Muscle of leg (tissue), 11 donors: Measurements from ENCODE around the gene POLE2. TPM values are rescaled to one million over a fixed set of nuclear protein-coding genes. Genes with fewer than 3 reads are reported as not detected.
"Not testable (repeated sequence)": the region's sequence is repeated elsewhere in the genome, so short reads cannot be mapped to it uniquely, and the experiment has no call there.

Experiments used
- DNase-seq: peaks from one replicate; pipeline ENCODE4 v3.0.0; 2013
- H3K27ac ChIP-seq: one replicate; pipeline ENCODE4 v1.5.1; 2013; ENCODE audit warnings: mild to moderate bottlenecking, low read length, control low read depth
- H3K27me3 ChIP-seq: one replicate; pipeline ENCODE4 v1.6.1; 2013; ENCODE audit warnings: low read length; ENCODE audit not compliant: control insufficient read depth, insufficient read depth
- H3K36me3 ChIP-seq: one replicate; pipeline ENCODE4 v1.6.1; 2013; ENCODE audit warnings: low read length; ENCODE audit not compliant: control insufficient read depth, insufficient read depth
- H3K4me1 ChIP-seq: one replicate; pipeline ENCODE4 v1.6.1; 2013; ENCODE audit warnings: low read length; ENCODE audit not compliant: control insufficient read depth, insufficient read depth
- H3K4me3 ChIP-seq: one replicate; pipeline ENCODE4 v1.5.1; 2013; ENCODE audit warnings: low read length, control low read depth
- H3K9me3 ChIP-seq: replicated peaks from 2 replicates; pipeline ENCODE4 v1.6.1; 2013; ENCODE audit warnings: low read depth, low read length; ENCODE audit not compliant: control insufficient read depth
- WGBS: methylation state at CpG from one replicate; pipeline ENCODE4 v1.1.5; 2013; ENCODE audit warnings: missing lambda C conversion rate; ENCODE audit not compliant: insufficient coverage; 5-methylcytosine and 5-hydroxymethylcytosine counted together
- polyA plus RNA-seq, 8 donors: library from polyadenylated mRNA; unstranded; fragments of 120-200 nt; gene quantifications; one replicate each; pipeline versions ENCODE4 v1.2.1 to v1.2.3, GENCODE V29; 2013; ENCODE audit warnings: inconsistent platforms in 1 of 8, low replicate concordance in 1 of 8; ENCODE audit not compliant: insufficient read length in 8 of 8, insufficient read depth in 1 of 8
- total RNA-seq: library from RNA; stranded (reverse); fragments of 120-200 nt; gene quantifications from one replicate; pipeline ENCODE4 v1.2.4, GENCODE V29; 2013

Gene POLE2
- total and polyA plus RNA-seq, 9 donors = 5.7 to 11.4 (median 8.9) TPM

DNA sequence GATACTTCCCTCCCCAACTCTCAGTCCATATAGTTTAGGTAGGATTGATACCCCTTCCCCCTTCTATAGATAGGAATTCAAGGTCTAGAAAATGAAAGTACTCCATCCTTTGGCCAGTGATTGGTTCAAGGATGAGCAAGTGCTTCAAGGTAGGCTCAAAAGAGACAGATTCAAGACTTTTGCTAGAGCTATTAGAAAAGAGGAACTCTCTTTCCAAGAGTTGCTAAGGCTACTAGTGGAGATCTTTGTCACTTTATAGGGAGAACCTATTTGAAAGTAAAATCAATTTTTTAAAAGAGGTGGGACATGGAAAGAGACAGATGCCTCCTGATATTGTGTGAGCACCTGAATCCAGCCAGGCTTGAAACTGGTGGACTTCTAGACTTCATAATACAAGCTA lies 17.5 kb downstream of the POLE2 start:
- no peak for DNase-seq
- H3K36me3 ChIP-seq = peaks cover 6% of the 10 kb centered on the region
- H3K4me1 ChIP-seq = no peaks in the 10 kb centered on the region
- H3K27ac ChIP-seq = no peak overlapping the region
- no peaks in the 10 kb centered on the region for H3K9me3 ChIP-seq
- H3K4me3 ChIP-seq = no peak overlapping the region
- no peaks in the 10 kb centered on the region for H3K27me3 ChIP-seq

DNA sequence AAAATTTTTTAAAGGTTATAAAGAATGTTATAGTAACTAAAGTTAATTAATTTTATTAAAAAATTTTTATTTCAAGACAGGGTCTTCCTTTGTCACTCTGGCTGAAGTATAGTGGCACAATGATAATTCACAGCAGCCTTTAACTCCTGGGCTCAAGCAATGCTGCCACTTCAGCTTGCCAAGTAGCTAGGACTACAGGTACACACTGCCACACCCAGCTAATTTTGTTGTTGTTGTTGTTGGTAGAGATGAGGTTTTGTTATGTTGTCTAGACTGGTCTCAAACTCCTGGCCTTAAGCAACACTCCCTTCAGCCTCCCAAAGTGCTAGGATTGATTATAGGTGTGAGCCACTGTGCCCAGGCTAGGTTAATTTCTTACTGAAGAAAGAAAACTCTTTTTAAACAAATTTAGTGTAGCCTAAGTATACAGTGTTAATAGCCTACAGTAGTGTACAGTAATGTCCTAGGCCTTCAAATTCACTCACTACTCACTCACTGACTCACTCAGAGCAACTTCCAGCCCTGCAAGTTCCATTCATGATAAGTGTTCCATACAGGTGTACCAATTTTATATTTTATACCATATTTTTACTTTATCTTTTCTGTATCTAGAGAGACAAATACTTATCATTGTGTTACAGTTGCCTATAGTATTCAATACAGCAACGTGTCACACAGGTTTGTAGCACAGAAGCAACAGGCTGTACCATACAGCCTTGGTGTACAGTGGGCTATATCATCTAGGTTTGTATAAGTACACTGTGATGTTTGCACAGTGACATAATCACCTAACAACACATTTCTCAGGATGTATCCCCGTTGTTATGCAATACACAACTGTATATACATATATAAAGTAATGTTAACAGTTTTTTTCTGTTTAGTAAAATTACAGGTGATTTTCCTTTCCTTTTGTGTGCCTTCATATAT lies 28.2 kb downstream of the POLE2 start:
- Histone ChIP-seq H3K4me1 (no peaks in the 10 kb centered on the region), H3K9me3 (no peaks in the 10 kb centered on the region), H3K4me3 (no peak overlapping the region), H3K27ac (no peak overlapping the region), H3K36me3 (no peaks in the 10 kb centered on the region), H3K27me3 (no peaks in the 10 kb centered on the region)
- DNase-seq = no peak
- no CpG with 5 or more reads among the region's 2 CpGs for WGBS

DNA sequence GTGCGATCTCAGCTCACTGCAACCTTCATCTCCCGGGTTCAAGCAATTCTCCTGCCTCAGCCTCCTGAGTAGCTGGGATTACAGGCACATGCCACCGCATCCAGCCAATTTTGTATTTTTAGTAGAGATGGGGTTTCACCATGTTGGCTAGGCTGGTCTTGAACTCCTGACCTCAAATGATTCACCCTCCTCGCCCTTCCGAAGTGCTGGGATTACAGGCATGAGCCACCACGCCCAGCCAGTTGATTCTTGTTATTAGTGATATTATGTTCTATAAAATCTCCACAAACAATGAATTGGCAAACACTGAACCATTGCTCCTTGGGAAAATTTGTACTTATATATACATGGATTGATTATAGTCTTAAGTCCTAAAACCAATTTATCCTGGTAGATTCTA lies 30.5 kb downstream of the POLE2 start:
- DNase-seq, H3K27me3 ChIP-seq, H3K36me3 ChIP-seq, H3K4me3 ChIP-seq, H3K4me1 ChIP-seq, H3K27ac ChIP-seq, H3K9me3 ChIP-seq: not testable (repeated sequence)
- WGBS = 100% methylated on average over 2 of the region's 6 CpGs

DNA sequence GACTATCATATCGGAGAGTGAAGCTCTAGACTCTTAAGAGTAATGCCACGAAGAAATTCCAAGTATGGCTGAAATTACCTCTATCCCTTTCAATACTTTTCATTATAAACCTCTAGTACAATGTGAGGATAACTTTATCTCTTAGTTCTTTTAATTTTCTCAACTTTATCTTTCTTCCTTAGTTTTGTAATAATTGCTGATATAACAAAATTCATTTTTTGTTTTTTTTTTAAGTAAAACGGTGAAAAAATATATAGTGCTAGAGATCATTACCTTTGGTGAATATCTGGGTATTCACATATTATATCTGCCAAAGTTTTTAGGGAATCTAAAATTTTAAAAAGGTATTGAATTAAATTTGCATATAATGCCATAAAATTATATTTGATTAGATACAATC lies 33.5 kb downstream of the POLE2 start:
- Histone ChIP-seq H3K27me3 (no peaks in the 10 kb centered on the region), H3K4me1 (no peaks in the 10 kb centered on the region), H3K27ac (no peak overlapping the region), H3K4me3 (no peak overlapping the region), H3K9me3 (no peaks in the 10 kb centered on the region), H3K36me3 (peaks cover 10% of the 10 kb centered on the region)
- WGBS = no CpG with 5 or more reads among the region's 3 CpGs
- DNase-seq = no peak

DNA sequence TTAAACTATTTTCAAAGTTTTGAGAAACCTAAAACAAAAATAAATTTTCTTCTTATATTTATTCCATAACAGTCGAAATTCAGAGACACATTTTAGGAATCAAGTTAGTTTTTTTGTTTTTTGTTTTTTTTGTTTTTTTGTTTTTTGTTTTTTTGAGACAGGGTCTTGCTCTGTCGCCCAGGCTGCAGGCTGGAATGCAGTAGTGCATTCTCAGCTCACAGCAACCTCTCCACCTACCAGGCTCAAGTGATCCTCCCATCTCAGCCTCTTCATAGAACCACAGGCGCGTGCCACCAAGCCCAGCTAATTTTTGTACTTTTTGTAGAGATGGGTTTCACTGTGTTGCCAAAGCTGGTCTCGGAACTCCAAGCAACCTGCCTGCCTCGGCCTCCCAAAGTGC lies 34.5 kb downstream of the POLE2 start:
- no peak overlapping the region for H3K4me3 ChIP-seq
- H3K27ac ChIP-seq = no peak overlapping the region
- no peaks in the 10 kb centered on the region for H3K4me1 ChIP-seq
- peaks cover 10% of the 10 kb centered on the region for H3K36me3 ChIP-seq
- H3K27me3 ChIP-seq = no peaks in the 10 kb centered on the region
- WGBS = no CpG with 5 or more reads among the region's 6 CpGs
- no peak for DNase-seq
- H3K9me3 ChIP-seq = no peaks in the 10 kb centered on the region

DNA sequence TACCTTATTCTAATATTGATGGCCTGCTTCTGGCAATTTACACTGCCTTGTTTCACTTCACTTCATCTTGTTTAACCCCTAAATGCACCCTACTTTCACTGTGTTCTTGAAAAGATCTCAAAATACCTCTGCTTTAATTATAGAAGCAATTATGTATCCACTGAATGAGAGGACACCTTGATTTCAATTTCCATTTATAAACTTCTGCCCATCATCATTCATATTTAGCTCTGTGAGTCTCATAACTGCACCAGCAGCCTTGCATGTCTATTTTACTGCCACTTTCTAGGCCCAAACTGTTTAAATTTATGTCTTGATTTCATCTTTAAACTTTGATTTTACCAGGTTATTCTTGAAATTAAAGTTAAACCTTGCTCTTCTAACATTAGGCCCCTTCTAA lies 45.9 kb downstream of the POLE2 start:
- Histone ChIP-seq H3K27ac (no peak overlapping the region), H3K4me3 (no peak overlapping the region), H3K4me1 (no peaks in the 10 kb centered on the region), H3K36me3 (peaks cover 19% of the 10 kb centered on the region), H3K27me3 (no peaks in the 10 kb centered on the region), H3K9me3 (no peaks in the 10 kb centered on the region)
- DNase-seq = no peak

DNA sequence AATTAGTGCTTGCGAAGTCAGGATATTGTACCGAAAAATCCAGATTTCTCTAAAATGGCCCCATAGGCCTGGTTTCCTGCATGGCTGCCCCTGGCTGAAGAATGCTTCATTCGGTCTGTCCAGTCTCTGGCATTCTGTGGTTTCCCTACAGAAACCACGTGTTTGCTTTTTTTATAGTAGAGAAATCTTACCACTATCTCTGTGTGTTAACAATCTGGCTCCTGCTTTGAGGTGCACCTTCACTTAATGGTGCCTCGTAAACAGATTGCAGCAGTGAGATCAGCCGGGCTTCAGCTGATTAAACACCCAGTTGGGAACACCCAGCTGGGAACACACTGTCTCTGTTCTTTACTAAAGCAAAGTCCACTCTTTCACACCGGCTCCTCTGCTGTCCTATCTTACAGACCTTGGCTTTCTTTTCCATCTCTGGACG lies 46.3 kb downstream of the POLE2 start:
- no peaks in the 10 kb centered on the region for H3K9me3 ChIP-seq
- no peak overlapping the region for H3K27ac ChIP-seq
- no peak overlapping the region for H3K4me3 ChIP-seq
- no peak for DNase-seq
- no peaks in the 10 kb centered on the region for H3K4me1 ChIP-seq
- H3K27me3 ChIP-seq = no peaks in the 10 kb centered on the region
- WGBS = 67% methylated on average over 6 of the region's 8 CpGs
- H3K36me3 ChIP-seq = peaks cover 18% of the 10 kb centered on the region

DNA sequence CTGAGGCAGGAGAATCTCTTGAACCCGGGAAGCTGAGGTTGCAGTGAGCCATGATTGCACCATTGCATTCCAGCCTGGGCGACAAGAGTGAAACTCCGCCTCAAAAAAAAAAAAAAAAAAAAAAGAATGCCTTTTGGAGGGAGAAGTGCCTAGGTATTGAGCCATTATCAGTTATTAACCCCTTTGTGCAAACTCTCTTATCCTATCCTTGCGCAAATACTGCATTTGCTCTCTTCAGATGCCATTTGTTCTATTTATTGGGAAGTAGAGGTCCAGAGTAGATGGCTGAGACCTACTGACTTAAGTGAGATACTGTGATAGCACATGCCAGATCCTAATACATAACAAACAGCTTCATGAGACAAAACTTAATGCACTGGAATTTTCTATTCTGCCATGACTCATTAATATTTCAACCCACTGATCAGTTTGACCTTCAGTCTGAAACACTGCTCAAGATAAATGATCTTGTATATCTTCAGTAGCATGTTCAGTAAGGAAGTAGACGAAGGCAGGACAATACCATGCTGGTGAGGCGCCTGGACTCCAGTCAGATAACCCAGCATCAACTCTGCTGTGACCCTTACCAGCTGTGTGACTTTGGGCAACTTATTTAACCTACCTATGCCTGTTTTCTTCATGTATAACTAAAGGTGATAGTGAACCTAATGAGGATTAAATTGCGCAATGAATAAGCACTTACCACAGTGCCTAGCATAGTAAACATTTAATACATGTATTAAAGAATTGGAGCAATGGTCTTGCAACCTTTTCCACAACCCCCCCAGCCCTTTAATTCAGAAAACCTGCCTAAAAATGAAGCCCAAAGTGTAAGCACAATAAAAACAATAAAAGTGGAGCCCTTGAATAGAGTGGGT lies 47.2 kb downstream of the POLE2 start:
- Histone ChIP-seq H3K4me3 (no peak overlapping the region), H3K36me3 (peaks cover 17% of the 10 kb centered on the region), H3K27me3 (no peaks in the 10 kb centered on the region), H3K27ac (no peak overlapping the region), H3K9me3 (no peaks in the 10 kb centered on the region), H3K4me1 (peaks cover 4% of the 10 kb centered on the region)
- DNase-seq = no peak
- no CpG with 5 or more reads among the region's 7 CpGs for WGBS

DNA sequence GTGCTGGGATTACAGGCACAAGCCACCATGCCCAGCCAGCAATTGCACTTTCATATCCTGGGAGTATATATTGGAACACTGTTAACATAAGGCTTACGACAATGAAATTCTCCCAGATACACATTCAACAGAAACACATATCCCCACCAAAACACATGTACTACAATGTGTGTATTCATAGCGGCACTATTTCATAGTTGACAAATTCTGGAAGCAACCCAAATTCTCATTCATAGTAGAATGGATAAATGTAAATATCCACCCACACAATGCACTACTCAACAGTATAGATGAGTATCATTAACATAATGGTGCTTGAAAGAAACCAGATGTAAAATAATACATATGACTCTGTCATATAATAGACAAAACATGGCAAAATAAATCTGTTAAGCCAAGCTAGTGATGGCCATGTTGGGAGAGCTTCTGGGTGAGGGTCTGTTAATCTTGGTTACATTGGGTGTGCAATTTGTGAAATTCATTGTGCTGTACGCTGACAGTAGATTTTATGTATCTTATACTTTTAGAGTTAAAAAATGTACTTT lies 50.4 kb downstream of the POLE2 start:
- no peak for DNase-seq
- WGBS = no CpG with 5 or more reads among the region's 3 CpGs

DNA sequence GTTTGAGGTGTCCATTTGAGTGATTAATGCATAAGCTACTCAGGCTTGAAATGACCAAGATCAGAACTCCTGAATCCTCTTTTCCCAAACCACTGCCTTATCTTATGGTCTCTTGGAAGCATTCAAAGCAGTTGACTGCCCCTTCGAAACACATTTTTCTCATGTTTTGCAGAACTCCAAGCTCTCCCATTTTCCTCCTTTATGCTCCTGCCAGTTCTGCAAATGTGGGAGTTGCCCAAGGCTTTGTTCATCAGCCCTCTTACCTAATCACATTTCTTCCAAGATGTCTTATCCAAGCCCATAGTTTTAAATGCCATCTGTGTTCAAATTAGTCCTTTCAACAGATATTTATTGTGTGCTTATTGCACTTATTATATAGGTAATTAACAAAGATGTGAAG lies 51.1 kb downstream of the POLE2 start:
- no peak for DNase-seq
- Histone ChIP-seq H3K27ac (no peak overlapping the region), H3K27me3 (no peaks in the 10 kb centered on the region), H3K4me1 (peaks cover 7% of the 10 kb centered on the region), H3K9me3 (no peaks in the 10 kb centered on the region), H3K4me3 (no peak overlapping the region), H3K36me3 (peaks cover 17% of the 10 kb centered on the region)
- 90% methylated on average over 1 of the region's 1 CpG for WGBS

More for the DNA sequence above, 50.4 kb downstream of the POLE2 start:
- no peaks in the 10 kb centered on the region for H3K27me3 ChIP-seq
- H3K4me3 ChIP-seq = no peak overlapping the region
- H3K27ac ChIP-seq = no peak overlapping the region
- no peaks in the 10 kb centered on the region for H3K9me3 ChIP-seq
- peaks cover 7% of the 10 kb centered on the region for H3K4me1 ChIP-seq
- H3K36me3 ChIP-seq = peaks cover 17% of the 10 kb centered on the region
